Stomach smooth muscle (tissue), 2 donors: ENCODE results near the gene EPHA10.

Experiments used
- H3K27ac ChIP-seq: one replicate; pipeline ENCODE4 v1.7.0; 2013; ENCODE audit warnings: mild to moderate bottlenecking, low read length, inconsistent platforms
- H3K27me3 ChIP-seq, 2 donors: one replicate each; pipeline ENCODE4 v1.7.0; 2013; ENCODE audit warnings: low read length in 2 of 2; ENCODE audit not compliant: insufficient read depth in 2 of 2, control insufficient read depth in 1 of 2
- H3K36me3 ChIP-seq, 2 donors: one replicate each; pipeline ENCODE4 v1.7.0; 2013; ENCODE audit warnings: low read length in 2 of 2; ENCODE audit not compliant: control insufficient read depth in 2 of 2, insufficient read depth in 2 of 2
- H3K4me1 ChIP-seq: one replicate; pipeline ENCODE4 v1.7.0; 2013; ENCODE audit warnings: low read length; ENCODE audit not compliant: control insufficient read depth, insufficient read depth
- H3K4me3 ChIP-seq, 2 donors: one replicate each; pipeline ENCODE4 v1.7.0; 2013; ENCODE audit warnings: low read length in 2 of 2
- H3K9ac ChIP-seq, 2 donors: one replicate each; pipeline ENCODE4 v1.7.0; 2013; ENCODE audit warnings: low read length in 2 of 2, mild to moderate bottlenecking in 1 of 2
- H3K9me3 ChIP-seq, 2 donors: one replicate each; pipeline ENCODE4 v1.7.0; 2013; ENCODE audit warnings: low read length in 2 of 2; ENCODE audit not compliant: control insufficient read depth in 2 of 2
- donor health status: healthy.
- donor health status: Pancreatic carcinoma.

EPHA10 gene

GRCh38 chr1:37764888-37765441 is at the start of gene EPHA10:
TSS of gene EPHA10 (minus strand) at chr1:37765120. CDS start at chr1:37765066, 54 bp downstream.
- no peak within 1 kb of the TSS for H3K27ac ChIP-seq
- H3K9me3 ChIP-seq, result no peaks in the 10 kb centered on the region
- H3K4me1 ChIP-seq, result no peaks in the 10 kb centered on the region
- H3K9ac ChIP-seq, result no peak within 1 kb of the TSS
- peaks cover 49 to 52% of the 10 kb centered on the region in 2 donors for H3K27me3 ChIP-seq
- no peaks in the 10 kb centered on the region for H3K36me3 ChIP-seq
- no peak within 1 kb of the TSS for H3K4me3 ChIP-seq

GRCh38 chr1:37814252-37814651 is 49.3 kb upstream of the EPHA10 start:
- peaks cover 17 to 20% of the 10 kb centered on the region in 2 donors for H3K36me3 ChIP-seq
- no peak overlapping the region for H3K9ac ChIP-seq
- H3K27me3 ChIP-seq, result no peaks in the 10 kb centered on the region
- peaks cover 11% of the 10 kb centered on the region for H3K4me1 ChIP-seq
- no peak overlapping the region for H3K27ac ChIP-seq
- no peak overlapping the region for H3K4me3 ChIP-seq
- no peaks in the 10 kb centered on the region for H3K9me3 ChIP-seq

DNA sequence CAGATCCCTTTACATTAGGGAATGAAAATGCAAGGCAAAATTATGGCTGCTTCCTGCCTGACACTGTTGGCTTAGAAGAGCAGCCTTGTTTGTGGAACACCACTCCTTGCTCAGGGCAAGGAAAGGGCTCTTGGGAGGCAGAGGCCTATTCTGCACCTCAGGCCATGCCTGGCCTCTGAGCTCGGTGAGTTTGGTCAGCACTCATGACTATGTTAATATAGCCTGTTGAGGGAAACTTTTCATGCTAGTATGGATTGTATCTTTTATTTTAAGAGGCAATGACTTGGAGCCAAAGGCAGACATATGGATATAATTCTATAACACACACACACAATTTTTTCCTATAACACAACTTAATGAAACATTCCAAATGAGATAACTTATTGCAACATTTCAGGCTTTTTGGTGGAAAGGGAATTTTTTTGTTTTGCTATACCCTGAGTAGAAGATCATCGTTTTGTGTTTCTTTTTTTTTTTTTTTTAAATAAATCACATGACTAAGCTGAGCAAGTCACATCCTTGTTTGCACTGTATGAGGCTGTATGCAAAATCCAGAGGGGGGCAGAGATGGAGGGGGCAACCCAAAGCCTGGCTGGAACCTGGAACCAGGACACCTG is 48.7 kb upstream of the EPHA10 start:
- peaks cover 17% of the 10 kb centered on the region for H3K4me1 ChIP-seq
- no peak overlapping the region for H3K9ac ChIP-seq
- no peak overlapping the region for H3K4me3 ChIP-seq
- H3K9me3 ChIP-seq, result no peaks in the 10 kb centered on the region
- H3K27me3 ChIP-seq, result no peaks in the 10 kb centered on the region
- H3K36me3 ChIP-seq, result peaks cover 17 to 20% of the 10 kb centered on the region in 2 donors
- no peak overlapping the region for H3K27ac ChIP-seq

- Histone ChIP-seq H3K9ac (peak overlapping the region in 1 of 2 donors; percentile 21), H3K4me1 (peaks cover 23% of the 10 kb centered on the region), H3K36me3 (peaks cover 17 to 20% of the 10 kb centered on the region in 2 donors), H3K4me3 (no peak overlapping the region), H3K27me3 (no peaks in the 10 kb centered on the region), H3K9me3 (no peaks in the 10 kb centered on the region), H3K27ac (no peak overlapping the region)
These were observed 46.2 kb upstream of the EPHA10 start for GRCh38 chr1:37811027-37811655.

GRCh38 chr1:37809942-37810341 is 45.0 kb upstream of the EPHA10 start:
- Histone ChIP-seq H3K27me3 (no peaks in the 10 kb centered on the region), H3K9ac (no peak overlapping the region), H3K27ac (peak overlapping the region; percentile 18), H3K4me1 (peaks cover 26% of the 10 kb centered on the region), H3K36me3 (peaks cover 18 to 20% of the 10 kb centered on the region in 2 donors), H3K4me3 (no peak overlapping the region), H3K9me3 (no peaks in the 10 kb centered on the region)

DNA sequence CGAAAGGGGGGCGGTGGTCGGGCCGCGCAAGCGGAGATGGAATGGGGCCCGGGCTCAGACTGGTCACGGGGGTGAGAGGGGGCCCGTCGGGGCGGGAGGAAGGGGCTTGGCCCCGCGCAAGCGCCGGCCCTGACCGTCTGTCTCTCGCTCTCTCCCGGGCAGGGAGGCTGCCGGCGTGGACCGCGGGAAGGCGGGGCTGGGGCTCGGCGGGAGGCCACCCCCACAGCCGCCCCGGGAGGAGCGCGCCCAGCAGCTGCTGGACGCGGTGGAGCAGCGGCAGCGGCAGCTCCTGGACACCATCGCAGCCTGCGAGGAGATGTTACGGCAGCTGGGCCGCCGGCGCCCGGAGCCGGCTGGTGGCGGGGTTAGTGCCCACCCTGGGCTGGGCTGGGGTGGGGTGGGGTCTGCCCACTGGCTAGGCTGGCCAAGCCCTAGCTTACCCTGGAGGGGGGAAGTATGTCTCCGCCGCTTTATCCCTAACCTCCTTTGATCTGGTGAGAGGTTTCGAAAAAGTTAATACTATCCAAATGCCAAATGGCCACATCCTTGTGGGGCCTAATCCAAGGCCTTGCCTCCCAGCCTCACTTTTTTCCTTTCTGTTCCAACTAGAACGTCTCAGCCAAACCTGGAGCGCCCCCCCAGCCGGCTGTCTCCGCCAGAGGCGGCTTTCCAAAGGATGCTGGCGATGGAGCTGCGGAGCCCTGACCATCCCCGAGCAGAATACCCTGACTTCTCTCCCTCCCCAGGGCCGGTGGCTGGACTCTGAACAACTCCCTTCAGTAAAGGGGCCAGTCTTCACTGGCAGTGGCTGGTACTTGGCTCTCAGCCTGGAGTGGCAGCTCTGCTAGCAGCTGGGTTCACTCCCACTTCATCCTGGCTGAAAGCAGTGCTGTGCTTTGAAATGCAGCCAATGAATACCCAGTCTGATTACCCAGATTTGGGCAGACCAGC is 43.7 kb upstream of the EPHA10 start:
- H3K27me3 ChIP-seq, result no peaks in the 10 kb centered on the region
- peak overlapping the region; percentile 76 to 91 for H3K9ac ChIP-seq
- peaks cover 23 to 26% of the 10 kb centered on the region in 2 donors for H3K36me3 ChIP-seq
- no peaks in the 10 kb centered on the region for H3K9me3 ChIP-seq
- H3K27ac ChIP-seq, result peak overlapping the region; percentile 91
- H3K4me3 ChIP-seq, result peak overlapping the region; percentile 77 to 94
- H3K4me1 ChIP-seq, result peaks cover 26% of the 10 kb centered on the region

GRCh38 chr1:37807555-37808368 is 42.8 kb upstream of the EPHA10 start, which contains the start of the genes C1orf122 and YRDC:
TSS of gene C1orf122 (plus strand) at chr1:37807790. CDS start at chr1:37808405, 615 bp downstream.
TSS of gene YRDC (minus strand) at chr1:37808208. CDS start at chr1:37808180, 28 bp downstream.
- Histone ChIP-seq H3K9ac (peak within 1 kb of the TSS; percentile 87 to 91), H3K27me3 (no peaks in the 10 kb centered on the region), H3K4me3 (peak within 1 kb of the TSS; percentile 77 to 94), H3K36me3 (peaks cover 29 to 32% of the 10 kb centered on the region in 2 donors), H3K27ac (peak within 1 kb of the TSS; percentile 91), H3K9me3 (no peaks in the 10 kb centered on the region), H3K4me1 (peaks cover 26% of the 10 kb centered on the region)

DNA sequence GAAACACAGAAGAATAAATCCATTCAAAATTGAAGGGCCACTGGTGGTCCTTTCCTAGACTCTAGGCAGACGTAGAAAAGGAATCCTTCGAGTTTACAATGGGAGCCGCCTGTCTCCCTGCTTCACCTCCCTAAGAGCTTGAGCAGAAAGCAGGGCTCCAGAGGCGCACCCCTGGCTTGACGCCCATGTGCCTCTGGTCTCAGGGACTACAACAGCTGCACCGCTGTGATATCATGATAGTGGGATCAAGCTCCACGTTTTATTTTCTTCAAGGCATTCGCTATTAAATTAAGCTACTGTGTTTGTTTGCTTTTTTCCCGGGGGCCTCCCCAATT is 42.3 kb upstream of the EPHA10 start:
- peak overlapping the region; percentile 57 to 94 for H3K4me3 ChIP-seq
- H3K9me3 ChIP-seq, result no peaks in the 10 kb centered on the region
- H3K27ac ChIP-seq, result peak overlapping the region; percentile 58
- H3K36me3 ChIP-seq, result peaks cover 33 to 34% of the 10 kb centered on the region in 2 donors
- peak overlapping the region; percentile 87 to 89 for H3K9ac ChIP-seq
- peaks cover 26% of the 10 kb centered on the region for H3K4me1 ChIP-seq
- H3K27me3 ChIP-seq, result no peaks in the 10 kb centered on the region

DNA sequence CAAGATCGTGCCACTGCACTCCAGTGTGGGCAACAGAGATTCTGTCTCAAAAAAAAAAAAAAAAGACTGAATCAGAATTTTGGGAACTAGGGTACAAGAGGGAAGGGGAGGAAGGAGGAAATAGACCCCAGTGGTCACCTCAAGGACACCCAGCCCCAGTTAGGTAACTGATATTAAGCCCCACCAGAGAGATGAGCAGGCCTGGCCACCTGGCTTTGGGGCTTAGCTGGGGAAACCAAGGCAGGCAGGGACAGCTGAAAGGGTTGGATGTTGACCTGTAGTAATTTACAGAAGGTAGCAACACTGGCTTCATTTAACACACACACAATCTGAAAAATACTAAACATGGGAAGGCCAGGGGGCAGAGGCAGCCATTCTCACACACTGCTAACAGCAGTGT is 37.5 kb upstream of the EPHA10 start:
- Histone ChIP-seq H3K4me3 (no peak overlapping the region), H3K9ac (no peak overlapping the region), H3K27me3 (no peaks in the 10 kb centered on the region), H3K27ac (no peak overlapping the region), H3K36me3 (peaks cover 33 to 49% of the 10 kb centered on the region in 2 donors), H3K9me3 (no peaks in the 10 kb centered on the region), H3K4me1 (peaks cover 12% of the 10 kb centered on the region)
